ENCODE results near the gene LRRC56. TPM values are rescaled to one million over a fixed set of nuclear protein-coding genes. Genes with fewer than 3 reads are reported as not detected.

Gene LRRC56
- total RNA-seq, 1 experiment from 2014 or later = 3.4 TPM

DNA sequence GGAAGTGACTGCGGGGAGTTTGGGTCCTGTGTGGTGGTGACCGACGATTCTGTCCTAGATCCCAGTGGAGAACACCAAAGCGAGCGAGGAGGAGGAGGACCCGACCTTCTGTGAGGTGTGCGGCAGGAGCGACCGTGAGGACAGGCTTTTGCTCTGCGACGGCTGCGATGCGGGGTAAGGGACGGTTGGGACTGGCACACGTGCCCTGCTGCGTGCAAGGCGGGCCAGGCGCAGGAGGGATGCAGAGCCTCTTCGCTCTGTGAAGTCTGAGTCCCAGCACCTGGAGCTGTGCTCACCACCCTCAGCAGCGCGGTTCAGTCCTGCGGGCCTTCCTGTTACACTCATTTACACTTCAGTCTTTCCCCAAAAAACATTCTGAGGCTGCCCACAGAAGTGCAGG lies 55.2 kb downstream of the LRRC56 start:
- no peak overlapping the region for H2BK15ac ChIP-seq (ENCODE audit: low read depth, low read length)
- no peak overlapping the region for H3K4me3 Mint-ChIP-seq

More for the DNA sequence above, 55.2 kb downstream of the LRRC56 start:
- Histone ChIP-seq H3T11ph (ENCODE audit: low read length) (no peak overlapping the region), H3K79me2 (ENCODE audit: insufficient read depth, low read length) (no peaks in the 10 kb centered on the region; the same call in 1 of the 2 replicates), H3K79me1 (ENCODE audit: insufficient read depth, low read depth, low read length, poor library complexity, severe bottlenecking) (peaks cover 4% of the 10 kb centered on the region), H3K23ac (ENCODE audit: insufficient read length, low read depth, low read length) (no peak overlapping the region), H4K8ac (replicated peaks; ENCODE audit: insufficient read length, low read depth, low read length) (no peak overlapping the region), H2AK5ac (ENCODE audit: insufficient read length, low read length) (no peak overlapping the region), H3K9ac (ENCODE audit: extremely low read depth, insufficient read length, low read length) (no peak overlapping the region), H4K91ac (ENCODE audit: insufficient read length, low read depth, low read length) (no peak overlapping the region), H3K56ac (ENCODE audit: insufficient read length, low read depth, low read length) (no peak overlapping the region), H2BK120ac (ENCODE audit: low read depth, low read length, poor library complexity, severe bottlenecking) (no peak overlapping the region), H3K23me2 (ENCODE audit: insufficient read length, low read depth, low read length, poor library complexity, severe bottlenecking) (no peaks in the 10 kb centered on the region), H2AFZ (ENCODE audit: low read length) (no peak overlapping the region), H2BK5ac (ENCODE audit: insufficient read length, low read length) (no peak overlapping the region), H4K5ac (ENCODE audit: insufficient read length, low read depth, low read length) (no peak overlapping the region), H3K4me1 (ENCODE audit: insufficient read depth, low read length) (no peaks in the 10 kb centered on the region), H4K20me1 (ENCODE audit: control insufficient read depth, insufficient read depth, insufficient read length) (no peaks in the 10 kb centered on the region), H3K4me2 (ENCODE audit: insufficient read depth, insufficient read length, low read length) (no peak overlapping the region), H3K4ac (ENCODE audit: low read depth, low read length) (no peak overlapping the region), H3K9me3 (ENCODE audit: control insufficient read depth, low read depth, low read length) (no peaks in the 10 kb centered on the region), H3K18ac (ENCODE audit: insufficient read length, low read depth, low read length) (no peak overlapping the region), H2BK12ac (ENCODE audit: insufficient read length, low read depth, low read length) (no peak overlapping the region), H3K27ac (ENCODE audit: insufficient read length, low read depth, low read length) (no peak overlapping the region), H3K27me3 (ENCODE audit: insufficient read depth, low read length) (no peaks in the 10 kb centered on the region), H3K14ac (ENCODE audit: insufficient read depth, low read length) (no peak overlapping the region), H2BK20ac (ENCODE audit: low read depth, low read length, poor library complexity, severe bottlenecking) (no peak overlapping the region)
- Mint-ChIP-seq H3K27me3 (ENCODE audit: low read depth) (0 out of 2 replicates have a peak, but pooled peaks cover 2% of the 10 kb centered on the region), H3K36me3 (ENCODE audit: insufficient read depth in 1 of 3, low read depth in 3 of 3) (peaks cover 63 to 93% (median 92%) of the 10 kb centered on the region in 3 experiments), H3K9me3 (no peaks in the 10 kb centered on the region; a peak in 1 of 5 replicates), H3K27ac (peak overlapping the region in 2 of 3 experiments; percentile 69 to 73; a peak in 2 of 7 replicates), H3K4me1 (no peaks in the 10 kb centered on the region)
- no peak for TF ChIP-seq CTCF (conservative IDR thresholded peaks at IDR 0.05)
- WGBS (ENCODE audit: extremely low coverage, insufficient read length, low lambda C conversion rate) = no CpG with 5 or more reads among the region's 22 CpGs
- DNase-seq = no peak
